K562 (cell line): ENCODE data around the gene CDK9.

Source experiments
- HINFP ChIP-seq: fragments of 450-650 bp; conservative IDR thresholded peaks from 2 replicates; pipeline ENCODE4 v1.6.1; 2016; ENCODE audit warnings: missing genetic modification characterization, low read depth, mild to moderate bottlenecking, control low read depth, missing compliant biosample characterization
- POLR2AphosphoS2 ChIP-seq: IDR thresholded peaks from 2 replicates; pipeline ENCODE4 v1.6.1; 2012; ENCODE audit warnings: low read length, improper control_type of control experiment
- YY1 ChIP-seq, 3 experiments: IDR thresholded peaks; 2 replicates each; pipeline ENCODE4 v1.6.1; 2011; ENCODE audit warnings: low read length in 2 of 3, mild to moderate bottlenecking in 2 of 3, moderate library complexity in 2 of 3, borderline replicate concordance in 1 of 3, control low read depth in 1 of 3, low read depth in 1 of 3; ENCODE audit not compliant: insufficient read depth in 3 of 3, insufficient replicate concordance in 2 of 3, control insufficient read depth in 1 of 3, insufficient read length in 1 of 3; ENCODE audit errors: extremely low read depth in 1 of 3

DNA sequence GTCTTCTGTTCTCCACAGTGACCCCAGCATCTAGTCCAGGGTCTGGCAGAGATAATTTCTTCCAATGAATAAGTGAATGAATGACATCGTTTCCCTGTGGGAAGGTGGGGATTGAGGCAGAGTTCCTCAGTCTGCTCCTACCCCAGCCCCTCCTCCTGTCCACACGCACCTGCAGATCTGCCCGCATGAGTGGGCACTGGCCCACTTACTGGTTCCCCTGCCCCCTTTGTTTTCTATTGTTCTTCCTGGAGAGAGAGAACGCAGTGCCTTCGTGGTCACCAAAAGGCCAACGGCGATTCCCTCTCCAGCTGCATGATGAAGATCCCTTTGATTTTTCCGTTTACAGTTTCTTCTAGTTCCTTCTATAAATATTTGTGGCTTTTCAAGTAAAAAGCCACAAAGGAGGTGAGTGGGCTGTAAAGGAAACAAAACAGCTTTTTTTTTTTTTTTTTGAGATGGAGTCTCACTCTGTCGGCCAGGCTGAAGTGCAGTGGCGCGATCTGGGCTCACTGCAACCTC is 11.1 kb downstream of the CDK9 start:
- TF ChIP-seq YY1 (IDR thresholded peaks at IDR 0.05; ENCODE audit: borderline replicate concordance in 1 of 3, control insufficient read depth in 1 of 3, extremely low read depth in 1 of 3, insufficient read depth in 3 of 3, insufficient read length in 1 of 3, insufficient replicate concordance in 2 of 3, low read depth in 1 of 3, low read length in 2 of 3), result no peak
- TF ChIP-seq HINFP (tag), result no peak
- no peak for TF ChIP-seq POLR2AphosphoS2
